Thyroid gland (tissue), 4 donors: ENCODE measurements around the gene DUSP10.

Experiments used
- POLR2A ChIP-seq, 2 donors: fragments of 450-650 bp; IDR thresholded peaks; one replicate each; pipeline ENCODE4 v1.6.1; 2017; ENCODE audit warnings: antibody characterized with exemption in 2 of 2, mild to moderate bottlenecking in 2 of 2, moderate library complexity in 1 of 2
- TF ChIP-seq, protein P1 (sequence below), 6 experiments: fragments of 200-600 bp in 3 of 6; fragments of 450-650 bp in 3 of 6; sonication (generic) in 3 of 6; IDR thresholded peaks; one replicate each; pipeline ENCODE4 v1.5.1; 2016 to 2019; ENCODE audit warnings: antibody characterized with exemption in 6 of 6, mild to moderate bottlenecking in 2 of 6, inconsistent platforms in 1 of 6, moderate library complexity in 1 of 6

DNA sequence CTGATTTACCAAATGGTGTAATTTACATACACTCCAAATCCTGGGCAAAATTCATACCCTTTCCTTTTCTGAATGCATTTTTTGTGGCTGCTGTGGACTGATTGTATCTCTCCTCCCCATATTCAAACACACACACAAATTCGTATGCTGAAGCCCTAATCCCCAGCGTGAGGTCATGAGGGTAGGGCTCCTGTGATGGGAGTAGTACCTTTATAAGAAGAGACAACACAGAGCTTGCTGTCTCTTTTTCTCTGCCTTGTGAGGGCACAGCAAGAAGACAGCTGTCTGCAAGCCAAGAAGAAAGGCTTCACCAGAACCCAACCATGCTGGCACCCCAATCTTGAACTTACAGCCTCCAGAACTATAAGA lies 24.4 kb downstream of the DUSP10 start:
- TF ChIP-seq, protein P1, sequence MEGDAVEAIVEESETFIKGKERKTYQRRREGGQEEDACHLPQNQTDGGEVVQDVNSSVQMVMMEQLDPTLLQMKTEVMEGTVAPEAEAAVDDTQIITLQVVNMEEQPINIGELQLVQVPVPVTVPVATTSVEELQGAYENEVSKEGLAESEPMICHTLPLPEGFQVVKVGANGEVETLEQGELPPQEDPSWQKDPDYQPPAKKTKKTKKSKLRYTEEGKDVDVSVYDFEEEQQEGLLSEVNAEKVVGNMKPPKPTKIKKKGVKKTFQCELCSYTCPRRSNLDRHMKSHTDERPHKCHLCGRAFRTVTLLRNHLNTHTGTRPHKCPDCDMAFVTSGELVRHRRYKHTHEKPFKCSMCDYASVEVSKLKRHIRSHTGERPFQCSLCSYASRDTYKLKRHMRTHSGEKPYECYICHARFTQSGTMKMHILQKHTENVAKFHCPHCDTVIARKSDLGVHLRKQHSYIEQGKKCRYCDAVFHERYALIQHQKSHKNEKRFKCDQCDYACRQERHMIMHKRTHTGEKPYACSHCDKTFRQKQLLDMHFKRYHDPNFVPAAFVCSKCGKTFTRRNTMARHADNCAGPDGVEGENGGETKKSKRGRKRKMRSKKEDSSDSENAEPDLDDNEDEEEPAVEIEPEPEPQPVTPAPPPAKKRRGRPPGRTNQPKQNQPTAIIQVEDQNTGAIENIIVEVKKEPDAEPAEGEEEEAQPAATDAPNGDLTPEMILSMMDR (IDR thresholded peaks at IDR 0.05) = no peak
- TF ChIP-seq POLR2A (IDR thresholded peaks at IDR 0.05) = no peak
